Activated CD8-positive, alpha-beta memory T cell treated with anti-CD3 and anti-CD28 coated beads, Interleukin-2, amount 10 ng/mL, durations not matched to agents 7 days and 5 days (primary cell): ENCODE data around the gene TPRA1. TPM values are rescaled to one million over a fixed set of nuclear protein-coding genes. Genes with fewer than 3 reads are reported as not detected.

Experiments
- ATAC-seq: fragments of 150-1000 bp; cut with Tn5 transposase; one replicate; pipeline ENCODE4 v1.10.0; 2021; ENCODE audit warnings: moderate library complexity
- CTCF ChIA-PET: fragments of 350-600 bp; sonication (Branson Sonifier 250); formaldehyde crosslinking; loops from one replicate; lab custom pipeline; 2021; ENCODE audit warnings: antibody characterized with exemption; lab: Charles Lee
- DNase-seq: peaks from one replicate; pipeline ENCODE4 v3.0.0-alpha.2; 2020
- H3K27ac Mint-ChIP-seq: one replicate; pipeline ENCODE4 v1.8.0; 2021; ENCODE audit warnings: mild to moderate bottlenecking, mixed read lengths
- H3K27me3 Mint-ChIP-seq: one replicate; pipeline ENCODE4 v1.8.0; 2021; ENCODE audit warnings: mixed read lengths
- H3K36me3 Mint-ChIP-seq: one replicate; pipeline ENCODE4 v1.8.0; 2021; ENCODE audit warnings: mild to moderate bottlenecking, mixed read lengths
- H3K4me1 Mint-ChIP-seq: one replicate; pipeline ENCODE4 v1.8.0; 2021; ENCODE audit warnings: mixed read lengths
- H3K4me3 Mint-ChIP-seq: one replicate; pipeline ENCODE4 v1.8.0; 2021; ENCODE audit warnings: mild to moderate bottlenecking, moderate library complexity, mixed read lengths
- H3K9me3 Mint-ChIP-seq: one replicate; pipeline ENCODE4 v1.8.0; 2022; ENCODE audit warnings: low read depth, mixed read lengths
- total RNA-seq, 2 experiments: library from RNA; stranded (reverse); gene quantifications; one replicate each; pipeline ENCODE4 v1.2.3, GENCODE V29; 2021

Gene TPRA1
- total RNA-seq, 2 experiments from 2014 or later = 32.8 to 34.5 TPM

DNA sequence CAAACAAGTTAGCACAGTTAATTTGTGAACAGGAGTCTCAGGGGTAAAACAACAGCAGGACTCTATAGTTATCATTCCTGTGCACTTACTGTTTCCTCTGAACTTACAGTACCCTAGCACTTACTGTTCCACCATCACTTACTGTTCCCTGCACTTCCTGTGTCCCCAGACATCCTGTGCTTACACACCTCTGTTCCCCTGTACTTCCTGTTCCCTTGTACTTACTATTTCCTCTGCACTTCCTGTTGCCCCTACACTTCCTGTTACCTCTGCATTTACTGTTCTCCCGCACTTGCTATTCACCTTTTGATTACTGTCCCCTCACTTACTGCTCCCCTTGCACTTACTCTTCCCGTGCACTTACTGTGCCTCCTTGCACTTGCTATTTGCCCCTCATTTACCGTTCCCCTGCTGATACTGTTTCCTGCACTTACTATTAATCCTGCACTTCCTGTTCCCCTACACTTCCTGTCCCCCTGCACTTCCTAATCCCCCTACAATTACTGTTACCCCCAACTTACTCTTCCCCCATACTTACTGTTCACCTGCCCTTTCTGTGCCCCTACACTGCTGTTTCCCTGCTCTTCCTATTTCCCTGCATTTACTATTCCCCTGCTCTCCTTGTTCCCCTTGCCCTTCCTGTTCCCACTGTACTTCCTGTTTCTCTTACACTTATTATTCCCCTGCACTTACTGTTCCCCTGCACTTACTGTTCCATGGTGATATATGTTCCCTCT, 30.3 kb downstream of the TPRA1 start:
- ATAC-seq (peak; percentile 12), DNase-seq (no peak)
- Mint-ChIP-seq H3K9me3 (peaks cover 7% of the 10 kb centered on the region), H3K36me3 (peaks cover 7% of the 10 kb centered on the region), H3K4me1 (peaks cover 4% of the 10 kb centered on the region), H3K4me3 (no peak overlapping the region), H3K27ac (no peak overlapping the region), H3K27me3 (peaks cover 2% of the 10 kb centered on the region)
- CTCF ChIA-PET = no interaction called here

DNA sequence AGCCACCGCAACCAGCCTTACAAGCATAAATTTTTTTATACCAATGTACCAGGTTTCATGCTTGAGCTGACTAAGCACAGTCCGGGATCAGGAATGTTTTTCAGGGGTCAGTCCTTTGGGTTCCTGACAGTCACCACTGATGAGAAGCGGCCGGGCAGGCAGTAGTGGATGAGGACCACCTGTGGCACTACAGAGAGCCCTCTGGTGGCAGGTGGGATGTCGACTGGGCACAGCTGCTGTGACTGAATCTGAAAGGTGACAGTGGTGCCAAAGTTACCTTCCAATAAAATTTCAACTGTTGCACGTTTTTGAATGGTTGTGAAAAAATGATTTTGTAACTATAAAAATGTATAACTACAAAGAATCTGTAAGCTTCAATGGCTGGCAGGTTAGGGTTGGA, 34.0 kb downstream of the TPRA1 start:
- ATAC-seq (no peak), DNase-seq (no peak)
- Mint-ChIP-seq H3K4me1 (peaks cover 4% of the 10 kb centered on the region), H3K9me3 (peaks cover 7% of the 10 kb centered on the region), H3K27ac (no peak overlapping the region), H3K4me3 (no peak overlapping the region), H3K27me3 (peaks cover 2% of the 10 kb centered on the region), H3K36me3 (peaks cover 7% of the 10 kb centered on the region)
- CTCF ChIA-PET = interaction anchor here (1.7 to 3.8 kb wide), 2 partner anchors 9 to 12 kb away, joined by 5 to 18 read pairs; no protein-coding TSS in a partner anchor

- CTCF ChIA-PET = interaction anchor here (3.8 kb wide), 1 partner anchor 10 kb away, joined by 18 read pairs; no protein-coding TSS in a partner anchor
- Mint-ChIP-seq H3K27ac (no peak overlapping the region), H3K4me1 (peaks cover 2% of the 10 kb centered on the region), H3K36me3 (peaks cover 5% of the 10 kb centered on the region), H3K4me3 (no peak overlapping the region), H3K9me3 (peaks cover 6% of the 10 kb centered on the region), H3K27me3 (peaks cover 8% of the 10 kb centered on the region)
- DNase-seq (no peak), ATAC-seq (no peak)
Observed at GRCh38 chr3:127555108-127555507, 35.4 kb downstream of the TPRA1 start.

DNA sequence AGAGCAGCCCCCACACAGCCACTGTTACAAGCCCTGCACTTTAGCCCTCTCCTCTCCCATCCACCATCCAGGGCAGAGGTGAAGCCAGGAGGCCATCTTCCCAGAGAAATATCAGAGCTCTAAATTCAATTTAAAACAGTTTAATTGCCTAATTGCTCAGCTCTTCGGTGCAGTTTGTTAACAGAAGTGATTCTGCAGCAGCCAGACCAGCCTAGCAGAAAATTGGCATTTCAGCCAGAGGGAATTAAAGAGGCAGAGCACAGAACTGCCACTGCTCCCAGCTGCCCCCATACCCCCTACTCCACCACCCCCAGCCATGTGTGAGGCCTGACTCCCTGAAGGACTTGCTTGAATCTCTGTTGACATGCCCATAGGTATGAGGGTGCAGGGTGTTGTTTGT, 38.5 kb downstream of the TPRA1 start:
- ATAC-seq = no peak
- no peaks in the 10 kb centered on the region for H3K36me3 Mint-ChIP-seq
- peaks cover 17% of the 10 kb centered on the region for H3K27me3 Mint-ChIP-seq
- CTCF ChIA-PET = no interaction called here
- DNase-seq = no peak
- no peak overlapping the region for H3K27ac Mint-ChIP-seq
- peaks cover 4% of the 10 kb centered on the region for H3K4me1 Mint-ChIP-seq
- no peak overlapping the region for H3K4me3 Mint-ChIP-seq
- H3K9me3 Mint-ChIP-seq = no peaks in the 10 kb centered on the region

GRCh38 chr3:127551178-127551577, 39.4 kb downstream of the TPRA1 start:
- Mint-ChIP-seq H3K9me3 (no peaks in the 10 kb centered on the region), H3K4me1 (peaks cover 4% of the 10 kb centered on the region), H3K36me3 (no peaks in the 10 kb centered on the region), H3K27me3 (peaks cover 25% of the 10 kb centered on the region), H3K27ac (no peak overlapping the region), H3K4me3 (no peak overlapping the region)
- ATAC-seq (no peak), DNase-seq (no peak)
- CTCF ChIA-PET = no interaction called here

- ATAC-seq (no peak), DNase-seq (no peak)
- peaks cover 4% of the 10 kb centered on the region for H3K4me1 Mint-ChIP-seq
- H3K9me3 Mint-ChIP-seq = no peaks in the 10 kb centered on the region
- peaks cover 29% of the 10 kb centered on the region for H3K27me3 Mint-ChIP-seq
- H3K4me3 Mint-ChIP-seq = no peak overlapping the region
- CTCF ChIA-PET = interaction anchor here (2.5 kb wide), 1 partner anchor 871 kb away, joined by 10 read pairs; no protein-coding TSS in a partner anchor
- H3K36me3 Mint-ChIP-seq = no peaks in the 10 kb centered on the region
- H3K27ac Mint-ChIP-seq = no peak overlapping the region
Observed at GRCh38 chr3:127550468-127551157, 39.9 kb downstream of the TPRA1 start.

DNA sequence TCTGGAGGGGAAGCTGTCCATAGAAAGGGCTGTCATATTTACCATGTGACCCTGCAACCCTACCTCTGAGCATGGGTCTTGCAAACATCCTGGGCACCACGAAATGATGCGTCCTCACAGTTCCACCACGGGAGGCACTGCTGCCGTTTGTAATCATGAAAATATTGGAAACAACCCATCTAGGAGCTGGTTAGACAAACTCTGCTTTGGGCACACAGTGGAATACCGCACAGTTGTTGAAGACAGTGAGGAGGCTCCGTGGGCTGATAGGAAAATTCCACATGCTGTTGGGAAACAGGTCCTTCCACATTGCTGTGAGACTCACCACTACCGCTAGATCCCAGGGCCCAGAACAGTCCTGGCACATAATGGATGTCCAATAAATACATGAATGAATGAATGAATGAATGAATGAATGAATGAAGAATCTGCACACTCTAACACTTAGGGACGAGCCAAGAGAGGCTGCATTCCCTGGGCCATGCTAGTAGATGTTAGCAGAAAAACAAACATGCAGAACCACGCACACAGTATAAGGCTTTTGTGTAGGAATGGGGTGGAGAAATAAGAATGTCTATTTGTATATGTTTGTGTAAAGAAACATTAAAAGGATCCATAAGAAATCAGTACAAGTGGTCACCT, 40.6 kb downstream of the TPRA1 start:
- Mint-ChIP-seq H3K27ac (no peak overlapping the region), H3K36me3 (no peaks in the 10 kb centered on the region), H3K4me1 (peaks cover 4% of the 10 kb centered on the region), H3K27me3 (peaks cover 30% of the 10 kb centered on the region), H3K4me3 (no peak overlapping the region), H3K9me3 (no peaks in the 10 kb centered on the region)
- CTCF ChIA-PET = interaction anchor here (1.9 to 2.8 kb wide), 3 partner anchors 12 to 870 kb away, joined by 8 to 10 read pairs (median 8); no protein-coding TSS in a partner anchor
- DNase-seq = no peak
- ATAC-seq = no peak

DNA sequence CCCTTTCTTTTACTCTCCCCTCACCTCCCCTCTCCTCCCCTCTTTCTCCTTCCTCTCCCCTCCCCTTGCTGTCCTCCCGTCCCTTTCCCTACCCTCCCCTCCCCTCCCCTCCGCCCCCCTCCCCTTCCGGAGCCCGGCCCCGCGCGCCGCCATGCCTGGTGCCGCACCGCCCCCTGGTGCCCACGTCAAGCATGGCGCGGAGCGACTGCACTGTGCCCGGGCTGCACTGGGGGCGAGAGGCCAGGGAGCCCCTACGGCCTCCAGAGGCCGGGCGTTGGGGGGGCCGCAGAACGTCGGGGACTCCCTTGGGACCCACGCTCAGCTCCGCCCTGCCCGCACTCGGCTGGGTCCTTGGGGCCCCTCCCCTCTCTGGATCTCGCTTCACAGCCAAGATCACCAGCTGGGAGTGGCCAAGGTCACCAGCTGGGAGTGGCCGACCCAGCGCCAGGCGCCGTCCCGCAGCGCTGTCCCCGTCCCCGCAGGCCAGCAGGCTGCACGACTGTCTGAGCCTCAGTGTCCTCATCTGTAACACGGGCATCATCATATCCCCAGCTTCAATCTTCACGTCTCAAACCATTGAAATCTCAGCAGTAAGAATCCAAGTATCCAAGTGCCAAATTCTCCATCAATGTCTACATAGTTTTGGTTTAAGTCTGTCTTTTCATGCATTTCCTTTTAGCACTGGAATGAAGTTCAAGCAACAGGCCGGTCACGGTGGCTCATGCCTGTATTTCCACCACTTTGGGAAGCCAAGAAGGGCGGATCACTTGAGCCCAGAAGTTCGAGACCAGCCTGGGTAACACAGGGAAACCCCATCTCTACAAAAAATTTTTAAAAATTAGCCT, 42.5 kb downstream of the TPRA1 start:
- no peaks in the 10 kb centered on the region for H3K36me3 Mint-ChIP-seq
- peaks cover 37% of the 10 kb centered on the region for H3K27me3 Mint-ChIP-seq
- peak; percentile 86 for ATAC-seq
- peak overlapping the region; percentile 38 for H3K4me3 Mint-ChIP-seq
- CTCF ChIA-PET = interaction anchor here (0.7 to 2.8 kb wide), 19 partner anchors 8 to 869 kb away, joined by 3 to 10 read pairs (median 4); partner anchors contain the start of gene MCM2
- peak; percentile 68 for DNase-seq
- no peak overlapping the region for H3K27ac Mint-ChIP-seq
- H3K4me1 Mint-ChIP-seq = peaks cover 4% of the 10 kb centered on the region
- no peaks in the 10 kb centered on the region for H3K9me3 Mint-ChIP-seq

- Mint-ChIP-seq H3K4me1 (peaks cover 4% of the 10 kb centered on the region), H3K36me3 (no peaks in the 10 kb centered on the region), H3K4me3 (no peak overlapping the region), H3K27ac (no peak overlapping the region), H3K9me3 (no peaks in the 10 kb centered on the region), H3K27me3 (peaks cover 37% of the 10 kb centered on the region)
- no peak for DNase-seq
- ATAC-seq = peak; percentile 7
- CTCF ChIA-PET = interaction anchor here (0.8 to 2.8 kb wide), 14 partner anchors 11 to 1025 kb away, joined by 3 to 8 read pairs (median 4); no protein-coding TSS in a partner anchor
Observed at GRCh38 chr3:127546970-127547733, 43.4 kb downstream of the TPRA1 start.

DNA sequence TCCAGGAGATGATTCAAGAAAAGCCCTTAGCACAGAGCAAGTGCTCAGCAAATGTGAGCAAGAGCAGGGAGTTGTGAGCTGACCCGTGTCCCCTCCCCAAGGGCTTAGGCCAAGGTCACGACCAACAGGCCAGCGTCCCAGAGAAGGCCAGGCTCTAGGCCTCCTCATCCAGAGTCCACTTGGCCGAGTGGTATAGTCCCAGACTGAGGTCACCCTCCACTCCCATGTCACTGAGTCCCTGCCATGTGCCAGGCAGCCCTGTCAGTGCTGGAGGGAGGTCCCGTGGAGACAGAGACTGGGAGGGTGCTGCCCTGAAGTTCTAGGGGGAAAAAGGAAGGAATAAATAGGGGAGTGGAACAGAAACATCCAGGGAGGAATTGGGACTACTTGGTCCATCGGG, 44.0 kb downstream of the TPRA1 start:
- H3K4me3 Mint-ChIP-seq = no peak overlapping the region
- no peaks in the 10 kb centered on the region for H3K9me3 Mint-ChIP-seq
- H3K27ac Mint-ChIP-seq = no peak overlapping the region
- ATAC-seq (no peak), DNase-seq (no peak)
- H3K4me1 Mint-ChIP-seq = peaks cover 4% of the 10 kb centered on the region
- H3K36me3 Mint-ChIP-seq = no peaks in the 10 kb centered on the region
- CTCF ChIA-PET = interaction anchor here (0.8 to 2.6 kb wide), 9 partner anchors 10 to 1024 kb away, joined by 3 to 7 read pairs (median 4); no protein-coding TSS in a partner anchor
- H3K27me3 Mint-ChIP-seq = peaks cover 35% of the 10 kb centered on the region

DNA sequence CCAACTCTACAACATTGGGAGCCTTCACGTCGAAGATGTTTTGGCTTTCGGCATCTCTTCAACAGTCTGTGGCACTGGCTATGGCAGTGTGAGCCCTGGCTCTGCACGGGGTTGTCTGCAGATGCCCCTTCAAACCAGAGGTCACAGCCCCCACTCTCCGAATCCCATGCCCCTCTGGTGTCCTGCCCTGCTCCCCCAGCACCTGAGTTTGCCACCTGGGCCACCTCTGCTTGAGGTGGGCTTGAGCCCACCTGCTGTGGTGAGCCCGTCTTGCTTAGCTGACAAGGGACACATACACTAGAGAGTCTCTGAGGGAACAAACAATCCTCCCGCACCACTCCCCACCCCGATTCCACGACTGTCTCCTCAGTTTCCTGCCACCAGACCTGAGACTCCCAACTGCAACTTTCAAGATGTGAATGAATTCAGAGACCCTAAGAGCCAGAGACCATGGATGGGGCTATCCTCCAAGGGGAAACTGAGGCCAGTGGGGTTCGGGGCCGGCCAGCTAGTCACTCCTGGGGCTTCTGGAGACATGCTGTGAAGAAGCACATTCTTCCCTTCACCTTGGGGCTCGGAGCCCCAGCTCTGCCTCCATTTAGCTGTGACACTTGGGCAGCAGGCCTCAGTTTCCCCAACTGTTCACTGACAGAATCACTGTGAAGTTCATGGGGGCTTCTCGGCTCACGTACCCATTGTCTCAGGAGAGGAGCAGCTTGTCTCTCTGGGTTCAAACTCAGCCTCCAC, 44.6 kb downstream of the TPRA1 start:
- ATAC-seq (no peak), DNase-seq (no peak)
- no peak overlapping the region for H3K27ac Mint-ChIP-seq
- H3K36me3 Mint-ChIP-seq = no peaks in the 10 kb centered on the region
- CTCF ChIA-PET = interaction anchor here (0.6 to 3.0 kb wide), 9 partner anchors 9 to 867 kb away, joined by 3 to 18 read pairs (median 6); no protein-coding TSS in a partner anchor
- H3K4me3 Mint-ChIP-seq = no peak overlapping the region
- H3K9me3 Mint-ChIP-seq = no peaks in the 10 kb centered on the region
- H3K27me3 Mint-ChIP-seq = peaks cover 31% of the 10 kb centered on the region
- peaks cover 4% of the 10 kb centered on the region for H3K4me1 Mint-ChIP-seq
